Measurements from ENCODE around the gene FRMD1.

DNA sequence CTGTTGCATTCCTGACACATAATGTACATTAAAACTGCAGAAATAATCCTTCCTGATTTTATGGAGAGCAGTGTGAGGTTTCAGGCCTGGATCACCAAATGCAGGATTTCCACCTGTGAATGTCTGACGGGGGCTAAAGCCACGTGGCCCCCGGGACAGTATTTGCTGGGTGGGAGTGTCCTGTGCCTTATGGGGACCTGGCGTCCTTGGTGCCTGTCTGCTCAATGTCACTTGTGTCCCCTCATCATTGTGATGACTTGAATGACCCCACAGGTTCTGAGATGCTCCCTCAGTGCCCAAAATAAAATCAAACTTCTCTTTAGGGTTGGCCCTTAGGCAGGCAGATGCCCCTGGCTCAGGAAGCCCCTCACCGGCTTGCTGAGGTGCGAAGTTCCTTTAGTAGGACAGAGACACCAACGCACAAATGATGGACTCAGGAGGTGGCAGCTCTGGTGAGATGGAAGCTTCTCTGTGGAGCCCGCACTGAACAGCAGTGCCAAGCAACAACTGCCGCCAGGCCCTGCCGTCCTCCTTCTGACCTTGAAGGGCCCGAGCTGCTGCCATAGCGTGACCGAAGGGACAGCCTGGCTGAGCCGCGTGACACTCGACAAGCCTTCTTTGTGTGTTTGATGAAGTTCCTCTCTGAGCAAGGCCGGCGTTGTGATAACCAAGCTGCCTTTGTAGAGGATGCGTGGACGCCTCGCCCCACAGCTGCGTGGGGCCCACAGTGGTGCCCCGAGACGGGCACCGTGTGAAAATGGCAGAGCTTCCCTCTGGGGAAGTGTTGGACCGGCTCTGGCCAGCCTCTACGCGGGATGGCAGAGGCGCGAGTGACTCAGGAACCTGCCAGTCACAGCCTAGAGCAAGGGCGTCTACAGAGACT lies 30.9 kb downstream of the FRMD1 start:
- TF ChIP-seq EZH2 (IDR thresholded peaks at IDR 0.05) (no peak), POLR2AphosphoS5 (IDR thresholded peaks at IDR 0.05; ENCODE audit: borderline replicate concordance, low read depth, low read length) (no peak)
